ENCODE measurements around the gene PHF2.
"Not testable (repeated sequence)": the region's sequence is repeated elsewhere in the genome, so short reads cannot be mapped to it uniquely, and the experiment has no call there.

The PHF2 gene

GRCh38 chr9:93655621-93656425 lies 79.4 kb downstream of the PHF2 start:
- DNase-seq: no peak

DNA sequence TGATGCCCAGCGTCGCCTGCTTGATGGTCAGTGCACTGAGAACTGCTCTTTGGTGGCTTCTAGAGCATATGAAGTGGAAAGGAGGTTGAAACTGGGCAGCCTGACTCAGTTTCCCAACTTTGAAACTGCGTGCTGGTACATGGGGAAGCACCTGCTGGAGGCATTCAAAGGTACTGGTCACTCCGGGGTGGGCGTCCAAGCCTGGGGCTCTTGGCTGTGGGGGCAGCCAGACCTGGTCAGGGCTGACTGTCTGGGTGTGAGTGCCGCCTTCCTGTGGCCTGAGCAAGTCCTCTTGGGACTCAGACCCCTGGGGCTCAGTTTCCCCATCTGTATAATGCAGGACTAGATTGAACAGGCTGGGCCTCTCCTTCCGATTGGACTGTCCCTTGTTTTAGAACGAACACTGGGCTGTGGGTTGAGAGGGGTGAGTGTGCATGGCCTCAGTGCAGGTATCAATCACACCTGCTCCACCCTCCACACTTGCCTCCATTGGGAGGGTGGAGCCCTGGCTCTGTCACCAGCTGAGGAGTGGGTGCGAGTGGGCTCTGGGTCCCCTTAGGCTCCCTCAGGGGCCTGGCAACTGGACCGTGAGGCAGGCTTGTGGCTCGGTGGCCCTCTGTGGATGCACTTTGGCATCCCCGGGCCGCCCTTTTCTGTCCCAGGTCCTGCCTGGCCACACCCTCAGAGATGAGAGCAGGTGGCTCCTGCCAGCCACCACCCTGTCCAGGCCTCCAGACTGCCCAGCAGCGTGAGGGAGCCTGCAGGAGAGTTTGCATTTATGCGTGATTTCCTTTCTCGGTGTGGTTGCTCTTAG lies 80.2 kb downstream of the PHF2 start:
- DNase-seq: no peak

- no peak for DNase-seq
Observed at GRCh38 chr9:93657331-93658111, 81.1 kb downstream of the PHF2 start.

- no peak for DNase-seq
Observed at GRCh38 chr9:93658184-93658925, 82.0 kb downstream of the PHF2 start.

DNA sequence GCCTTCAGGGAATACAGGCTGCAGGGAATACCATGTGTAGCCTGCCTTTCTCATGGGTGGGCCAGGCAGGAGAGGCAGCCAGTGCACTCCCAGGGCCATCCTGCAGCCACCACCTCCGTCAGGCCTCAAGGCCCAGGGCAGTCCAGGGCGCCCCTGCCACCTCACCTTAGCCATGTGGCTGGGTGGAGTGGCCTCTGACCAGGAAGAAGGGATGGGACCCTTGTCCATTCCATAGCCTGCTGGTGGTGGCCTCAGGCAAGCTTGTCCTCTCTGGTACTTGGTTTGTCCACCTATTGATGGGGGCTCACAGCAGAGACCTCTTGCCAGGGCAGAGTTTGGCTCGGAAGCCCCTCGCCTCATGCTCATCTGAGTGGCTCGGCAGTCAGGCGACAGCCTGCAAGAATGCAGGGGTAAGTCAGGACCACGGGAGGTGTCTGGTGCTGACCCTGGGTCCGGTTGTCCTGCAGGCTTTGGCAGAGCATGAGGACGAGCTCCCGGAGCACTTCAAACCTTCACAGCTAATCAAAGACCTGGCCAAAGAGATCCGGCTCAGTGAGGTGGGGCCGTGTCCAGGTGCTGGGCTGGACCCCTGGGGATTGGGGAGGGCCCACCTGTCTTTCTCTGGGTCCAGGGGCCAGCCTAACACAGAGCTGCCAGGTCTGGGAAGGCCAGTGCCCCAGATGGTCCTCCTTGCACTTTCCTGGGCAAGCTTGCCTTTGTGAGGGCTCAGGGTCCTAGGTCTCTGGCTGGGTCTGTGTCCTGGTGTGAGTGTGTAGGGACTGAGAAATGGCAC lies 82.9 kb downstream of the PHF2 start:
- no peak for DNase-seq

DNA sequence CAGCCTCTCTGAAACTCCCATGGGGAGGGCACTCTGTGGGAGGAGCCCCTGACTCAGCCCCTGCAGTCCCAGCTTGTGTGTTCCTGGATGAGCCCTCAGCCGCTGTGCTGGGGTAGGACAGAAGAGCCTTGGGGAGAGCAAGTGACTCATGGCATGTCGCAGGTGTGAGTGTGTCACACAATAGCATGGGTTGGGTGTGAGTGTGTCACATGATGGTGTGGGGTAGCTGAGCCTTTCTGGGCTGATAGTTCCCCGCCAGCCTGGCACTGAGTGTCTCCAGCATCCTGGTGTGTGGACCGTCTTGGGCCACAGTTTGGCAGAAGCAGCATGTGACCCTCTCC lies 83.4 kb downstream of the PHF2 start:
- no peak for DNase-seq

DNA sequence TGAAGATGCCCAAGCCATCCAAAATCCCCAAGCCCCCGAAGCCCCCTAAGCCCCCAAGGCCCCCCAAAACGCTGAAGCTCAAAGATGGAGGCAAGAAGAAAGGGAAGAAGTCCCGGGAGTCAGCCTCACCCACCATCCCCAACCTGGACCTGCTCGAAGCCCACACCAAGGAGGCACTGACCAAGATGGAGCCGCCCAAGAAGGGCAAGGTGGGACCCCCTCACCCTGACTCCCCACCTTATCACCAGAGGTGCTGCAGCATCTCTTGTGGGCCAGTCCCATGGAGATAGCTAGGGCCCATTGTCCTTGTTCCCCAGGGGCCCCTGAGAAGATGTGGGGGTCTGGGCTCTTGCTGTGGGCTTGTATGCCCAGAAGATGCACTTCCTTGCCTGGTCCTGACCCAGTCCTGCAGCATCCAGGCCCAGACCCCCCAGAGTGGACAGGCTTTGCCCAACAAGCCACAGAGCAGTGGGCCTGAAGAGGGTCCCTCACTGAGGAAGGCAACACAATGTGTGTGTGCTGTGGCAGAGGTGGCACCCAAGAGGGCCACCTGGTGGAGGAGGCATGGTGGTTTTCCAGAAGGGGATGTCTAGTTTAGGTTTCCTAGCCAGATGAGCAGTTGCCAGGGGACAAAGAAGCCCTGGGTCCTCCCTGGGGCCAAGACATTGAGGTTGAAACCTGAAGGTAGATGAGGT lies 84.1 kb downstream of the PHF2 start:
- no peak for DNase-seq

DNA sequence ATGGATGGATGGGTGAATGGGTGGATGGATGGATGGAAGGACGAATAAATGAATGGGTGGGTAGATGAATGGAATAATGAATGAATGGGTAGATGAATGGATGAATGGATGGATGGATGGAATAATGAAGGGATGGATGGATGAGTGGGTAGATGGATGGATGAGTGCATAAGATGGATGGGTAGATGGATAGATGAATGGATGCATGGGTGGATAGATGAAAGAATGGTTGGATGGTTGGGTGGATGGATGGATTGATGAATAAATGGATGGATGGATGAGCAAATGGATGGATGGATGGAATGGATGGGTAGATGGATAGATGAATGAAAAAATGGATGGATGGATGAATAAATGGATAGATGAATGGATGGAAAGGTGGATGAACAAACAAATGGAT lies 85.2 kb downstream of the PHF2 start:
- DNase-seq: no peak

DNA sequence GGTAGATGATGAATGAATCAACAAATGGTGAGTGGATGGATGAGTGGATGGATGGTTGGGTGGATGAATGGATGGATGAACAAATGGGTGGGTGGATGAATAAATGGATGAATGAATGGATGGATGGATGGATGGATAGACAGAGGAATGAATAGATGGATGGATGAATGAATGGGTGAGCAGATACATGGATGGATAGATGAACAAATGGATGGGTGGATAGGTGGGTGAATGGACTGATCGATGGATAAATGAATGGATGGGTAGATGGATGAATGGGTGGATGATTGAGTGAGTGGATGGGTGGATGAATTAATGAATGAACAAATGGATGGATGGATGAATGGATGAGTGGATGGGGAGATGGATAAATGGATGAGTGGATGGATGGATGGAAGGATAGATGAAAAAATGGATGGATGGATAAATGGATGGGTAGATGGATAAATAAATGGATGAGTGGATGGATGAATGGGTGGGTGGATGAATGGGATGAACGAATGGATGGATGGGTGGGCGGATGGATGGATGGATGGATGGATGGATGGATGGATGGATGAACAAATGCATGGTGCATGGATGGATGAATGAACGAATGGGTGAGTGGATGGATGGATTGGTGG lies 85.7 kb downstream of the PHF2 start:
- no peak for DNase-seq

- no peak for DNase-seq
Observed at GRCh38 chr9:93662952-93663572, 86.7 kb downstream of the PHF2 start.

- no peak for DNase-seq
Observed at GRCh38 chr9:93663877-93664548, 87.6 kb downstream of the PHF2 start.

DNA sequence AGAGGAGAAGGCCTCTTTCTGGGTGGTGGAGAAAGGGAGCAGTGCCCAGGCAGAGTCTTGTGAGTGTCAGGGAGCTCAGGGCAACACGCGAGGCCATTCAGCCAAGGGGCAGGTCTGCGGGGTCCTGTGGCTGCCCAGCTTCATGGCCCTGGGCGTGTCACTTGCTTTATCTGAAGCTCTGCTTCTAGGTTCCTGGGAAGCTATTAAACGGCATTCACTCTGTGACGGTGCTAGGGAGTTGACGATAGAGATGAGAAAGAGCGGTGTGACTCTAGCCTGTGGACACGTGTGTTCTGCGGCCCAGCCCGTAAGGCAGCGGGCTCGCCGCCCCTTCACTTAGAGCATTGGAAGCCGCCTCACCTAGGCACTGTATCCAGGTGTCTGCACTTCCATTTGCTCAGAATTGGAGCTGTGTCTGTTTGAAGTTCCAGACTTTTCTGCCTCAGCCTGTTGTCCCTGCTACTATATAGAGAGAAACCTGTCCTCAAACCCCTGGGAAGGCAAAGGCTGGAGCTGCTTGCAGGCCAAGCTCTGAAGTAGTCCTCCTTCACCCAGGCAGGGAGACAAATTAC lies 88.3 kb downstream of the PHF2 start:
- no peak for DNase-seq

GRCh38 chr9:93665128-93665636 lies 88.8 kb downstream of the PHF2 start:
- no peak for DNase-seq

DNA sequence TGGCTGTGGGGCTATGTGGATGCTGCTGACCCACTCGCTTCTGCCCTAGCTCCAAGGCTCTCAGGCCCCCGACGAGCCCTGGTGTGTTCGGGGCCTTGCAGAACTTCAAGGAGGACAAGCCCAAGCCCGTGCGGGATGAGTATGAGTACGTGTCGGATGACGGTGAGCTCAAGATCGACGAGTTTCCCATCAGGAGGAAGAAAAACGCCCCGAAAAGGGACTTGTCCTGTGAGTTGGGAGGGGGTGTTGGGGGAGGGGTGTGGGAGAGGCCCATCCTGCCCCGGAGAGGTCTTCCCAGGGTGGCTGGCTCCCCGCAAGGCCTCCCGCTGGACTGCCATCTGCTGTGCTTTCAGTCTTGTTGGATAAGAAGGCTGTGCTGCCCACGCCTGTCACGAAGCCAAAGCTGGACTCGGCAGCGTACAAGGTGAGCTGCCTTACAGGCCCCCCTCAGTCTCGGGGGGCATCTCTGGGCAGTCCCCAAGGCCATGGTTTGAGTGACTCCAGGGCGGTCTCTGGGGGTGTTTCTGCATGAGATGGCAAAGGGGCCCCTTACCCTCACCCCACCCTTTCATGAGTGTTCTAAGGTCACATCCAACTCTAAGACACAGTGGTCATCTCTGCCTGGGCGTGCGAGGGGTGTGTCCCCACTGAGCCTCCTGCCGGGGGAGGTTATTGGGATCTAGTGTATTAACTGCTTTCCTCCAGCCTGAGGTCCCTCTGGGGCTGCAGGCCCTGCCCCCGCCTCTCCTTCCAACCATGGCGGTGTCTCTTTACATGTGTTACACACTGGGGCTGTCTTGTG lies 89.5 kb downstream of the PHF2 start:
- DNase-seq: no peak

DNA sequence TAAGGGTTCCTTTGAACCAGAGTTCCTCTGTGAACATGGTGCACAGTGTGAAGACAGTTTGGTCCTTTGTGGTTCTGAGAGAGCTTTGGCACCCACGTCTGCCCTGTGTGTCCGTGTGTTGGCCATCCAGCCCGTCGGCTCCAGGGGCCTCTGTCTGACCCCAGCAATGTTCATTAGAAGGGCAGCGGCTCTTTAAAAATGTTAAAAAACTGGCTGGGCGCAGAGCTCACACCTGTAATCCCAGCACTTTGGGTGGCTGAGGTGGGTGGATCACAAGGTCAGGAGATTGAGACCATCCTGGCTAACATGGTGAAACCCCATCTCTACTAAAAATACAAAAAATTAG lies 90.0 kb downstream of the PHF2 start:
- not testable (repeated sequence) for DNase-seq

GRCh38 chr9:93667006-93667405 lies 90.6 kb downstream of the PHF2 start:
- DNase-seq: no peak

DNA sequence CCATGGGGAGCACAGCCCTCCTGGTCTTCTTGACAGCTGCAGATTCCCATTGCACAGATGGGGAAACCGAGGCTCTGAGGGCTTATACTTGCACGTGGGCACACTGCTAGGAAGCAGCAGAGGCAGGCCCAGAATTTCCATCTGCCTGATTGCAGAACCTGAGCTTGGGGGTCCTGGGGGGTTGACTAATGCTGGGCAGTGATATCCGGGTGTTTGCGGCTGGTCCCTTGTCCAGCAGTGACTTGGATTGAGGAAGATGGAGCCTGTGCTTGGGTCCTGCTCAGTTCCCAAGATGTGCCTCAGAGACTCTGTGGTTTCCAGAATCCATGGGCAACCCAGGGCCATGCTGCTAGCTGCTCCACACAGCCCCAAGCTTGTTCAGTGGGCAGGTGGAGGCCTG lies 91.2 kb downstream of the PHF2 start:
- DNase-seq: no peak

DNA sequence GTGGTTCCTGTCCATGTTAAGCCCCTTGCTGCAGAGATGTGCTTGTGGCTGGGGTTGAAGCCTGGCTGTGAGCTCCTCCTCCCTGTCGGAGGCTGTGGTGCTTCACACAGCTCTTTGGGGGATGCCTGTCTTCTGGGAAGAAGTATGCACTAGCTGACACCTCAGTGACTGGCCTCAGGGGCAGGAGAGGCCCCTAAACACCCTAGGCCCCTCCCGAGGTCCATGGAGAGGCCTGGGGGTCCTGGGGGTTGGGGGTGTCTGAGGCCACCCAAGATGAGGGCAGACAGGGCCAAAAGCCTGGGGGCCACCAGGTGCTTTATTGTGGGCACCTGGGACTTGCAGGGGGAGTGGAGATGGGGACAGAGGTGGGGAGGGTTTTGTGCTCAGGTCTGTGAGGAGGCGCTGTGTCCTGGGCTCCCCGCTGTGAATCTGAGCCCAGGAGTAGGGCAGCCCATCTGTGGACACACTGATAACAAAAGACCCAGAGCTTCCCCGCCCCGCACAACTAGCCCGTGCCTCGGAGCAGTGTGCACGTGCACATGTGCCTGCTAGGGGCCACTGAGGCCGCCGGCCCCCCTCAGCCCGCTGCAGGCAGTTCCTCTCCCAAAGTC lies 92.0 kb downstream of the PHF2 start:
- DNase-seq: no peak

Data from NCI-H748 treated with DMSO at 0.1 percent for 48 hours (cell line).